Heart left ventricle (tissue), 16 donors: ENCODE measurements around the gene PALLD. TPM values are rescaled to one million over a fixed set of nuclear protein-coding genes. Genes with fewer than 3 reads are reported as not detected.
A peak's percentile ranks its signal among the peaks of the same experiment; 100 is the strongest.
"Not testable (repeated sequence)": the region's sequence is repeated elsewhere in the genome, so short reads cannot be mapped to it uniquely, and the experiment has no call there.

Experiments used
- ATAC-seq, 4 donors: fragments of 200-7000 bp; cut with Tn5 transposase; one replicate each; pipeline ENCODE4 v1.9.1; 2020 to 2022; ENCODE audit warnings: moderate library complexity in 4 of 4, mild to moderate bottlenecking in 3 of 4, moderate number of reproducible peaks in 1 of 4
- DNase-seq, 5 donors: peaks; one replicate each; pipeline ENCODE4 v3.0.0-alpha.2; 2020
- H3K27ac ChIP-seq, 12 donors: fragments of 200-600 bp; sonication (generic) in 4 of 12; one replicate each; pipeline versions ENCODE4 v1.5.0 to v1.8.0; 2016 to 2022; ENCODE audit warnings: mild to moderate bottlenecking in 2 of 12
- H3K27me3 ChIP-seq, 9 donors: fragments of 200-600 bp; sonication (generic) in 2 of 9; one replicate each; pipeline versions ENCODE4 v1.5.1 to v1.8.0; 2016 to 2022; ENCODE audit warnings: mild to moderate bottlenecking in 3 of 9
- H3K36me3 ChIP-seq, 9 donors: fragments of 200-600 bp; sonication (generic) in 2 of 9; one replicate each; pipeline versions ENCODE4 v1.5.0 to v1.8.0; 2018 to 2022; ENCODE audit warnings: mild to moderate bottlenecking in 2 of 9
- H3K4me1 ChIP-seq, 12 donors: fragments of 200-600 bp; sonication (generic) in 4 of 12; one replicate each; pipeline versions ENCODE4 v1.5.0 to v1.8.0; 2016 to 2022; ENCODE audit warnings: mild to moderate bottlenecking in 3 of 12
- H3K4me3 ChIP-seq, 12 donors: fragments of 200-600 bp; sonication (generic) in 4 of 12; one replicate each; pipeline versions ENCODE4 v1.5.0 to v1.8.0; 2017 to 2022; ENCODE audit warnings: mild to moderate bottlenecking in 9 of 12, moderate library complexity in 4 of 12
- H3K9me3 ChIP-seq, 12 donors: fragments of 200-600 bp; sonication (generic) in 4 of 12; one replicate each; pipeline versions ENCODE4 v1.5.0 to v1.8.0; 2016 to 2022; ENCODE audit warnings: mild to moderate bottlenecking in 1 of 12
- CTCF ChIP-seq, 12 donors: fragments of 200-600 bp; sonication (generic) in 4 of 12; IDR thresholded peaks; one replicate each; pipeline versions ENCODE4 v1.5.0 to v1.8.0; 2018 to 2022; ENCODE audit warnings: antibody characterized with exemption in 12 of 12, mild to moderate bottlenecking in 5 of 12
- POLR2A ChIP-seq, 2 donors: fragments of 450-650 bp; IDR thresholded peaks; one replicate each; pipeline ENCODE4 v1.6.1; 2017; ENCODE audit warnings: antibody characterized with exemption in 2 of 2, mild to moderate bottlenecking in 2 of 2, moderate library complexity in 2 of 2
- WGBS, 4 donors: extraction: QIAGEN DNeasy Blood & Tissue Kit in 2 of 4; methylation state at CpG; one replicate each; pipeline versions ENCODE4 v1.1.5 to v1.1.7; 2013 to 2018; 5-methylcytosine and 5-hydroxymethylcytosine counted together
- intact Hi-C, 10 donors: fragments of 100-400 bp; cut with DNase I; formaldehyde crosslinking; loops; one replicate each; pipeline versions ENCODE4 v1.11.1 to v1.14.2; 2022
- polyA plus RNA-seq, 2 donors: library from polyadenylated mRNA; stranded (reverse); fragments of 200-250 nt; gene quantifications; one replicate each; pipeline ENCODE4 v1.2.3, GENCODE V29; 2013
- total RNA-seq, 9 donors: library from RNA; depleted of rRNA in 2 of 9; stranded (reverse); fragments of >200 nt in 2 of 9; fragmentation: NEBNext Ultra II Directional in 3 of 9; extraction: Animal tissue kit (Norgen Biotek cat#: 25700) in 3 of 9; gene quantifications; one replicate each; pipeline versions ENCODE4 v1.1.0 to v1.2.4, GENCODE V29; 2016 to 2023
- donor health status: ischemic (EF 13 %, LVEDD 7.1; RV severe dilation, severe dysfunction).
- donor health status: healthy with polysubstance abuse.
- donor health status: DM: no; HTN: yes; CAD: no.
- donor health status: DM: no; HTN: no; CAD: no.
- donor health status: ischemic (EF 25% LVEDD 6.9; RV normal size, moderate dysfunction).
- donor health status: ischemic (EF 25% LVEDD 5.7; RV mildly dilated, moderate dysfunction).
- donor health status: healthy.
- donor health status: DM: yes; HTN: yes; CAD: no.
- donor health status: ischemic (EF 35%, LVEDD 5.7; RV mildly dilated, moderate dysfunction).
- donor health status: nonischemic (EF 11% LVEDD 7.7; RV severe dilation, severe dysfunction).
- donor health status: DM: yes; HTN: yes; CAD: no.
- donor health status: PGD.
- donor health status: ischemic (EF 29% LVEDD 5.4; RV normal size, mild dysfunction).
- donor health status: nonischemic (EF 23%, LVEDD 6.1; RV moderate dilation, normal function).

Gene PALLD
- total and polyA plus RNA-seq, 11 donors: 193 to 1,428 (median 1,015) TPM

GRCh38 chr4:168945291-168945690 is 448.4 kb downstream of the PALLD start:
- no peak overlapping the region for H3K27ac ChIP-seq
- TF ChIP-seq POLR2A (IDR thresholded peaks at IDR 0.05): no peak
- TF ChIP-seq CTCF (IDR thresholded peaks at IDR 0.05): no peak
- intact Hi-C loops: no loop called here
- peaks cover 0 to 16% (median 0%) of the 10 kb centered on the region in 12 donors for H3K9me3 ChIP-seq
- DNase-seq (no peak), ATAC-seq (no peak)
- H3K36me3 ChIP-seq: no peaks in the 10 kb centered on the region
- no peak overlapping the region for H3K4me3 ChIP-seq
- no peaks in the 10 kb centered on the region for H3K4me1 ChIP-seq
- WGBS, 4 donors: 62 to 67% (median 64%) methylated on average over 2 of the region's 2 CpGs
- no peaks in the 10 kb centered on the region for H3K27me3 ChIP-seq

DNA sequence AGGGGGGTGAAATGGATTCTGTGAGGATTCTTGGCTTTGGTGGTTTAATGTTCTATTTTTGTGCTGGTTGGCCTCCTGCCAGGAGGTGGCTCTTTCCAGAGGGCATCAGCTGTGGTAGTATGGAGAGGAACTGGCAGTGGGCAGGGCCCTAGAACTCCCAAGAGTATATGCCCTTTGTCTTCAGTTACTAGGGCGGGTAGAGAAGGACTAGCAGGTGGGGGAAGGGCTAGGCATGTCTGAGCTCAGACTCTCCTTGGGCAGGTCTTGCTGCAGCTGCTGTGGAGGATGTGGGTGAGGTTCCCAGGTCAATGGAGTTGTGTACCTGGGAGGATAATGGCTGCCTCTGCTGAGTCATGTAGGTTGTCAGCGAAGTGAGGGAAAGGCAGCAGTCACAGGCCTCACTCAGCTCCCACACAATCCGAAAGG is 456.0 kb downstream of the PALLD start:
- H3K9me3 ChIP-seq, H3K27me3 ChIP-seq, H3K36me3 ChIP-seq, ATAC-seq, H3K4me3 ChIP-seq, H3K27ac ChIP-seq, intact Hi-C loops, H3K4me1 ChIP-seq: not testable (repeated sequence)
- 86 to 92% (median 88%) methylated on average over 3 of the region's 3 CpGs for WGBS, 4 donors
- peak in 3 of 5 donors; percentile 22 to 59 (median 32) for DNase-seq

GRCh38 chr4:168955674-168956073 is 458.8 kb downstream of the PALLD start:
- no peak overlapping the region for H3K4me3 ChIP-seq
- H3K27me3 ChIP-seq: no peaks in the 10 kb centered on the region
- H3K36me3 ChIP-seq: no peaks in the 10 kb centered on the region
- peaks cover 0 to 6% (median 0%) of the 10 kb centered on the region in 12 donors for H3K9me3 ChIP-seq
- 95 to 100% (median 96%) methylated on average over 2 of the region's 2 CpGs for WGBS, 4 donors
- H3K27ac ChIP-seq: no peak overlapping the region
- intact Hi-C loops: no loop called here
- DNase-seq: no peak
- H3K4me1 ChIP-seq: peaks cover 0 to 7% (median 0%) of the 10 kb centered on the region in 12 donors
- no peak for TF ChIP-seq CTCF (IDR thresholded peaks at IDR 0.05)
- TF ChIP-seq POLR2A (IDR thresholded peaks at IDR 0.05): no peak
- ATAC-seq: no peak

DNA sequence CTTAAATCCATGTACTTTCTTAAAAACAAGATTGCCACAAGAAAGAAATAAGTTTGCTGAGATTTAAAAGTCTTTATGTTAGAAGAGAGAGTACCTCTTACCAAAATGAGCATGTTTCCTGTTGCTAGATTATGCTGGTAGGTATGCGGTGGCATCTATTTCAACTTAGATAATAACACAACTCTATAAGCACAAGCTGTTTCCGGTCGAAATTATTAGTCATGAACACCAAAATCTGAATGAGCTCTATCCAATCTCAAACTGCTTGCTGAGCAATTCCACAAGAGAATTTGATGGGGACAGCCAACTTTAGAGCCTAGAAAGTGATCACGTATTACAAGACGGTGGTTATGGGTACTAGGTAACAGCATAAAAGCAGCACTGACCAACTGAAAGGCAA is 463.9 kb downstream of the PALLD start:
- no peak overlapping the region for H3K4me3 ChIP-seq
- no peak for DNase-seq
- H3K27ac ChIP-seq: no peak overlapping the region
- no peaks in the 10 kb centered on the region for H3K27me3 ChIP-seq
- ATAC-seq: no peak
- intact Hi-C loops: no loop called here
- TF ChIP-seq CTCF (IDR thresholded peaks at IDR 0.05) (no peak), POLR2A (IDR thresholded peaks at IDR 0.05) (no peak)
- H3K9me3 ChIP-seq: peaks cover 0 to 12% (median 0%) of the 10 kb centered on the region in 12 donors
- H3K36me3 ChIP-seq: no peaks in the 10 kb centered on the region
- 95 to 97% (median 96%) methylated on average over 5 of the region's 5 CpGs for WGBS, 4 donors
- H3K4me1 ChIP-seq: no peaks in the 10 kb centered on the region

DNA sequence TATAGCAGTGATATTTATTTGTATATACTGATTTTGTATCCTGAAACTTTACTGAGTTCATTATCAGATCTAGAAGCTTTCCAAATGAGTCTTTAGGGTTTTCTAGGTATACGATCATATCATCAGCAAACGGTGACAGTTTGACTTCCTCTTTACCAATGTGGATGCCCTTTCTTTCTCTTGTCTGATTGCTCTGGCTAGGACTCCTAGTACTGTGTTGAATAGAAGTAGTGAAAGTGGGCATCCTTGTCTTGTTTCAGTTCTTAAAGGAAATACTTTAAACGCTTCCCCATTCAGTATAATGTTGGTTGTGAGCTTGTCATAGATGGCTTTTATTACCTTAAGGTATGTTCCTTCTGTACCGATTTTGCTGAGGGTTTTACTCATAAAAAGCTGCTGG is 475.7 kb downstream of the PALLD start:
- H3K4me3 ChIP-seq: no peak overlapping the region
- peaks cover 0 to 33% (median 14%) of the 10 kb centered on the region in 9 donors for H3K36me3 ChIP-seq
- TF ChIP-seq CTCF (IDR thresholded peaks at IDR 0.05): no peak
- TF ChIP-seq POLR2A (IDR thresholded peaks at IDR 0.05): no peak
- peaks cover 0 to 49% (median 2%) of the 10 kb centered on the region in 12 donors for H3K9me3 ChIP-seq
- WGBS, 4 donors: 95 to 99% (median 97%) methylated on average over 4 of the region's 4 CpGs
- no peaks in the 10 kb centered on the region for H3K4me1 ChIP-seq
- ATAC-seq: no peak
- no peaks in the 10 kb centered on the region for H3K27me3 ChIP-seq
- H3K27ac ChIP-seq: no peak overlapping the region
- DNase-seq: no peak
- intact Hi-C loops: no loop called here
